Right lobe of liver (tissue), 4 donors: Measurements from ENCODE around the gene EIF2B1.
"Not testable (repeated sequence)": the region's sequence is repeated elsewhere in the genome, so short reads cannot be mapped to it uniquely, and the experiment has no call there.

Experiments used
- POLR2A ChIP-seq: fragments of 450-650 bp; IDR thresholded peaks from one replicate; pipeline ENCODE4 v1.6.1; 2017; ENCODE audit warnings: antibody characterized with exemption, mild to moderate bottlenecking
- TF ChIP-seq, protein P1 (sequence below), 4 donors: fragments of 200-600 bp in 3 of 4; fragments of 450-650 bp in 1 of 4; IDR thresholded peaks; one replicate each; pipeline versions ENCODE4 v1.5.1 to v1.8.0; 2016 to 2022; ENCODE audit warnings: antibody characterized with exemption in 4 of 4, mild to moderate bottlenecking in 2 of 4
- donor health status: DM: no; HTN: no; CAD: no.
- donor health status: DM: no; HTN: no; CAD: no.
- donor health status: DM: no; HTN: yes; CAD: no.

GRCh38 chr12:123578829-123579228 lies 54.7 kb downstream of the EIF2B1 start:
- TF ChIP-seq, protein P1, sequence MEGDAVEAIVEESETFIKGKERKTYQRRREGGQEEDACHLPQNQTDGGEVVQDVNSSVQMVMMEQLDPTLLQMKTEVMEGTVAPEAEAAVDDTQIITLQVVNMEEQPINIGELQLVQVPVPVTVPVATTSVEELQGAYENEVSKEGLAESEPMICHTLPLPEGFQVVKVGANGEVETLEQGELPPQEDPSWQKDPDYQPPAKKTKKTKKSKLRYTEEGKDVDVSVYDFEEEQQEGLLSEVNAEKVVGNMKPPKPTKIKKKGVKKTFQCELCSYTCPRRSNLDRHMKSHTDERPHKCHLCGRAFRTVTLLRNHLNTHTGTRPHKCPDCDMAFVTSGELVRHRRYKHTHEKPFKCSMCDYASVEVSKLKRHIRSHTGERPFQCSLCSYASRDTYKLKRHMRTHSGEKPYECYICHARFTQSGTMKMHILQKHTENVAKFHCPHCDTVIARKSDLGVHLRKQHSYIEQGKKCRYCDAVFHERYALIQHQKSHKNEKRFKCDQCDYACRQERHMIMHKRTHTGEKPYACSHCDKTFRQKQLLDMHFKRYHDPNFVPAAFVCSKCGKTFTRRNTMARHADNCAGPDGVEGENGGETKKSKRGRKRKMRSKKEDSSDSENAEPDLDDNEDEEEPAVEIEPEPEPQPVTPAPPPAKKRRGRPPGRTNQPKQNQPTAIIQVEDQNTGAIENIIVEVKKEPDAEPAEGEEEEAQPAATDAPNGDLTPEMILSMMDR (IDR thresholded peaks at IDR 0.05) = not testable (repeated sequence)
- TF ChIP-seq POLR2A = not testable (repeated sequence)
